Thyroid gland (tissue), 4 donors: ENCODE measurements around the gene PLPPR1.

Experiments
- POLR2A ChIP-seq, 2 donors: fragments of 450-650 bp; IDR thresholded peaks; one replicate each; pipeline ENCODE4 v1.6.1; 2017; ENCODE audit warnings: antibody characterized with exemption in 2 of 2, mild to moderate bottlenecking in 2 of 2, moderate library complexity in 1 of 2
- TF ChIP-seq, protein P1 (sequence below), 6 experiments: fragments of 200-600 bp in 3 of 6; fragments of 450-650 bp in 3 of 6; sonication (generic) in 3 of 6; IDR thresholded peaks; one replicate each; pipeline ENCODE4 v1.5.1; 2016 to 2019; ENCODE audit warnings: antibody characterized with exemption in 6 of 6, mild to moderate bottlenecking in 2 of 6, inconsistent platforms in 1 of 6, moderate library complexity in 1 of 6

- TF ChIP-seq, protein P1, sequence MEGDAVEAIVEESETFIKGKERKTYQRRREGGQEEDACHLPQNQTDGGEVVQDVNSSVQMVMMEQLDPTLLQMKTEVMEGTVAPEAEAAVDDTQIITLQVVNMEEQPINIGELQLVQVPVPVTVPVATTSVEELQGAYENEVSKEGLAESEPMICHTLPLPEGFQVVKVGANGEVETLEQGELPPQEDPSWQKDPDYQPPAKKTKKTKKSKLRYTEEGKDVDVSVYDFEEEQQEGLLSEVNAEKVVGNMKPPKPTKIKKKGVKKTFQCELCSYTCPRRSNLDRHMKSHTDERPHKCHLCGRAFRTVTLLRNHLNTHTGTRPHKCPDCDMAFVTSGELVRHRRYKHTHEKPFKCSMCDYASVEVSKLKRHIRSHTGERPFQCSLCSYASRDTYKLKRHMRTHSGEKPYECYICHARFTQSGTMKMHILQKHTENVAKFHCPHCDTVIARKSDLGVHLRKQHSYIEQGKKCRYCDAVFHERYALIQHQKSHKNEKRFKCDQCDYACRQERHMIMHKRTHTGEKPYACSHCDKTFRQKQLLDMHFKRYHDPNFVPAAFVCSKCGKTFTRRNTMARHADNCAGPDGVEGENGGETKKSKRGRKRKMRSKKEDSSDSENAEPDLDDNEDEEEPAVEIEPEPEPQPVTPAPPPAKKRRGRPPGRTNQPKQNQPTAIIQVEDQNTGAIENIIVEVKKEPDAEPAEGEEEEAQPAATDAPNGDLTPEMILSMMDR (IDR thresholded peaks at IDR 0.05) = no peak
- TF ChIP-seq POLR2A (IDR thresholded peaks at IDR 0.05) = no peak
Measured at GRCh38 chr9:101025940-101026339, 2.6 kb upstream of the PLPPR1 start.
